HepG2 (cell line): Measurements from ENCODE around the gene ZNF792. TPM values are rescaled to one million over a fixed set of nuclear protein-coding genes. Genes with fewer than 3 reads are reported as not detected.

Experiments used
- EEA1 ChIP-seq: sonication (generic); formaldehyde crosslinking; IDR thresholded peaks from 2 replicates; pipeline ENCODE4 v1.5.1; 2020; ENCODE audit warnings: mild to moderate bottlenecking, missing genetic modification reagents, borderline replicate concordance
- GPN1 ChIP-seq: sonication (generic); formaldehyde crosslinking; IDR thresholded peaks from 2 replicates; pipeline ENCODE4 v1.5.1; 2020; ENCODE audit warnings: missing genetic modification reagents, borderline replicate concordance
- HHEX ChIP-seq: IDR thresholded peaks from 2 replicates; pipeline ENCODE4 v1.6.1; 2016; ENCODE audit warnings: control low read depth
- HNRNPLL ChIP-seq: fragments of 200-400 bp; formaldehyde crosslinking; IDR thresholded peaks from 2 replicates; pipeline ENCODE4 v1.6.1; 2017; ENCODE audit warnings: mild to moderate bottlenecking, low read depth, low read length; ENCODE audit not compliant: poor library complexity, severe bottlenecking
- IKZF4 ChIP-seq: sonication (generic); formaldehyde crosslinking; IDR thresholded peaks from 2 replicates; pipeline ENCODE4 v1.5.1; 2020; ENCODE audit warnings: borderline replicate concordance, mild to moderate bottlenecking, low read depth, missing genetic modification reagents; ENCODE audit errors: not compliant biosample characterization
- JUND ChIP-seq: sonication (generic); formaldehyde crosslinking; IDR thresholded peaks from 2 replicates; pipeline ENCODE4 v1.8.0; 2022; ENCODE audit warnings: mild to moderate bottlenecking, missing genetic modification reagents
- KLF9 ChIP-seq: IDR thresholded peaks from 2 replicates; pipeline ENCODE4 v1.6.1; 2016; ENCODE audit warnings: low read depth
- LCORL ChIP-seq, 2 experiments: fragments of 450-650 bp in 1 of 2; sonication (generic) in 1 of 2; formaldehyde crosslinking in 1 of 2; IDR thresholded peaks; 2 replicates each; pipeline versions ENCODE4 v1.5.0 to v1.6.1; 2017 to 2020; ENCODE audit warnings: antibody characterized with exemption in 1 of 2, missing genetic modification reagents in 1 of 2
- MYC ChIP-seq: sonication (generic); formaldehyde crosslinking; IDR thresholded peaks from 2 replicates; pipeline ENCODE4 v1.9.0; 2021; ENCODE audit warnings: missing genetic modification reagents, borderline replicate concordance
- MZF1 ChIP-seq: sonication (generic); formaldehyde crosslinking; IDR thresholded peaks from 2 replicates; pipeline ENCODE4 v1.8.1; 2023; ENCODE audit warnings: mild to moderate bottlenecking, missing genetic modification reagents, borderline replicate concordance
- REL ChIP-seq: sonication (generic); formaldehyde crosslinking; conservative IDR thresholded peaks from 2 replicates; pipeline ENCODE4 v1.8.0; 2022; ENCODE audit warnings: mild to moderate bottlenecking, missing genetic modification reagents, moderate library complexity
- SALL1 ChIP-seq: sonication (generic); formaldehyde crosslinking; IDR thresholded peaks from 2 replicates; pipeline ENCODE4 v1.8.0; 2022; ENCODE audit warnings: mild to moderate bottlenecking, missing genetic modification reagents
- SAP130 ChIP-seq: IDR thresholded peaks from 2 replicates; pipeline ENCODE4 v1.6.1; 2016; ENCODE audit warnings: low read depth
- SIX4 ChIP-seq: sonication (generic); formaldehyde crosslinking; IDR thresholded peaks from 2 replicates; pipeline ENCODE4 v1.4.0; 2020; ENCODE audit warnings: missing genetic modification reagents
- TCF7L2 ChIP-seq: IDR thresholded peaks from 2 replicates; pipeline ENCODE4 v1.6.1; 2011; ENCODE audit warnings: mild to moderate bottlenecking, low read depth, low read length, moderate library complexity
- TOE1 ChIP-seq: sonication (generic); formaldehyde crosslinking; IDR thresholded peaks from 2 replicates; pipeline ENCODE4 v1.4.0; 2020; ENCODE audit warnings: mild to moderate bottlenecking, missing genetic modification reagents
- ZBTB8A ChIP-seq: sonication (generic); formaldehyde crosslinking; IDR thresholded peaks from 2 replicates; pipeline ENCODE4 v1.4.0; 2020; ENCODE audit warnings: mild to moderate bottlenecking, low read depth, missing genetic modification reagents, borderline replicate concordance
- ZC3H13 ChIP-seq: sonication (generic); formaldehyde crosslinking; IDR thresholded peaks from 2 replicates; pipeline ENCODE4 v1.8.1; 2023; ENCODE audit warnings: mild to moderate bottlenecking, missing genetic modification reagents, moderate library complexity
- ZFP82 ChIP-seq: sonication (generic); formaldehyde crosslinking; IDR thresholded peaks from 2 replicates; pipeline ENCODE4 v1.5.1; 2020; ENCODE audit warnings: mild to moderate bottlenecking, missing genetic modification reagents, borderline replicate concordance
- ZNF605 ChIP-seq: sonication (generic); formaldehyde crosslinking; IDR thresholded peaks from 2 replicates; pipeline ENCODE4 v1.8.0; 2022; ENCODE audit warnings: mild to moderate bottlenecking, missing genetic modification reagents
- polyA plus RNA-seq, 8 experiments: library from polyadenylated mRNA; depleted of rRNA in 3 of 8; stranded (reverse) in 7 of 8; unstranded in 1 of 8; fragments of >200 nt; fragmentation: Illumina TruSeq in 4 of 8; extraction: Trizol in 4 of 8; gene quantifications; 2 replicates each; pipeline versions ENCODE4 v1.2.1 to v1.2.3, GENCODE V29; 2011 to 2016; ENCODE audit warnings: low read depth in 4 of 8, missing spikeins in 1 of 8, mixed read lengths in 1 of 8; ENCODE audit not compliant: insufficient read depth in 1 of 8
- total RNA-seq, 5 experiments: library from RNA; depleted of rRNA; stranded (reverse); fragments of >200 nt; fragmentation: Illumina TruSeq; extraction: Trizol; gene quantifications; 2 replicates each; pipeline ENCODE4 v1.2.3, GENCODE V29; 2016; ENCODE audit warnings: low read depth in 1 of 5
- TF ChIP-seq, protein P1 (sequence below): IDR thresholded peaks from 2 replicates; pipeline ENCODE4 v1.6.1; 2016; ENCODE audit warnings: low read depth, control low read depth
- TF ChIP-seq, protein P2 (sequence below), 2 experiments: sonication (generic) in 1 of 2; formaldehyde crosslinking in 1 of 2; IDR thresholded peaks; 2 replicates each; pipeline versions ENCODE4 v1.4.0 to v1.6.1; 2018 to 2020; ENCODE audit warnings: missing genetic modification reagents in 2 of 2, borderline replicate concordance in 1 of 2, low read depth in 1 of 2, mild to moderate bottlenecking in 1 of 2, missing biosample characterization in 1 of 2
- TF ChIP-seq, protein P3 (sequence below): sonication (generic); formaldehyde crosslinking; IDR thresholded peaks from 2 replicates; pipeline ENCODE4 v1.4.0; 2020; ENCODE audit warnings: missing genetic modification reagents

Gene ZNF792
- total and polyA plus RNA-seq, 2 of the 13 experiments (the other 11 are each of a cell fraction or from before 2014, with no cell fraction given), result 5.5 to 11.5 TPM

DNA sequence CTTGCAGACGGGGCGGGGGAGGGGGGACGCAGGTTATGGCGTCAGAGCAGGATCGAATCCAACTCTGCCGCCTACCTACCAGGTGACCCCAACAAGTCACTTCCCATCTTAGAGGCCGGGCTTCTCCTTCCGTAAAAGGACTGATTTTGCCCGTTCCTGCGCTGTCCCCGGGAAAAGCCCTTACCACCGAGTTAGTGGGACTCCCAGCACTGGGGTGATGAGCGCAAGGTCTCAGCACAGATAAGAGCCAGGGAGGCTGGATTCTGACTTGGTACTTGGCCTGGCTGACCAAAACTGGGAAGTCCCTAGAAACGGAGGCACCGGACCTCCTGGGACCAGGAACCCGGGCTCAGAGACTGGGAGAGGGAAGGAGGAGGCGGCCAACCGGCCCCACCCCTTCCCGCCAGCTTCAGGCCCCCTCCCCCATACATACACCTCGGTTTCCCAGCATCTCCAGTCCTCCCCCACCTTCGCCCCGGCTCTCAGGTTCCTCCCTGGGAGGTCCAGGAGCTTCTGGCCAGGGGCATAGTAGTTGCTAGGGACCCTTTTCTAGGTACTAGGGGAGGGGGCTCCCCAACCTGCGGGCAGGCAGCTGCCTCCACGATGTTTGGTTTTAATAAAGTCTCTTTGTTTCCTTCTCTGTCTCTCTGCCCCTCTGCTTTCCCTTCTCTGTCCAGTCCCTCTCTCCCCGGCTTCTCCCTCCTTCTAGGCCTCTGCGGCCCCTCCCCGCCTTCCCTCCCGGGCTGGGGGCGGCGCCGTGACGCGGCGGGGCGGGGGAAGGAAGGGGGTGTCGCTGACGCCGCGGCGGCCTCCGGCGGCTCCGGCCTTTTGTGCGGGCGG, 35.7 kb upstream of the ZNF792 start, which contains the start of gene GRAMD1A (continued):
- TF ChIP-seq ZBTB8A (CRISPR knock-in tag), result no peak
- TF ChIP-seq, protein P1, sequence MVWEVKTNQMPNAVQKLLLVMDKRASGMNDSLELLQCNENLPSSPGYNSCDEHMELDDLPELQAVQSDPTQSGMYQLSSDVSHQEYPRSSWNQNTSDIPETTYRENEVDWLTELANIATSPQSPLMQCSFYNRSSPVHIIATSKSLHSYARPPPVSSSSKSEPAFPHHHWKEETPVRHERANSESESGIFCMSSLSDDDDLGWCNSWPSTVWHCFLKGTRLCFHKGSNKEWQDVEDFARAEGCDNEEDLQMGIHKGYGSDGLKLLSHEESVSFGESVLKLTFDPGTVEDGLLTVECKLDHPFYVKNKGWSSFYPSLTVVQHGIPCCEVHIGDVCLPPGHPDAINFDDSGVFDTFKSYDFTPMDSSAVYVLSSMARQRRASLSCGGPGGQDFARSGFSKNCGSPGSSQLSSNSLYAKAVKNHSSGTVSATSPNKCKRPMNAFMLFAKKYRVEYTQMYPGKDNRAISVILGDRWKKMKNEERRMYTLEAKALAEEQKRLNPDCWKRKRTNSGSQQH (CRISPR knock-in tag), result no peak
- no peak for TF ChIP-seq MZF1 (CRISPR knock-in tag)
- no peak for TF ChIP-seq ZNF605 (CRISPR knock-in tag)
- no peak for TF ChIP-seq REL (CRISPR knock-in tag)
- TF ChIP-seq TCF7L2, result no peak
- TF ChIP-seq, protein P2, sequence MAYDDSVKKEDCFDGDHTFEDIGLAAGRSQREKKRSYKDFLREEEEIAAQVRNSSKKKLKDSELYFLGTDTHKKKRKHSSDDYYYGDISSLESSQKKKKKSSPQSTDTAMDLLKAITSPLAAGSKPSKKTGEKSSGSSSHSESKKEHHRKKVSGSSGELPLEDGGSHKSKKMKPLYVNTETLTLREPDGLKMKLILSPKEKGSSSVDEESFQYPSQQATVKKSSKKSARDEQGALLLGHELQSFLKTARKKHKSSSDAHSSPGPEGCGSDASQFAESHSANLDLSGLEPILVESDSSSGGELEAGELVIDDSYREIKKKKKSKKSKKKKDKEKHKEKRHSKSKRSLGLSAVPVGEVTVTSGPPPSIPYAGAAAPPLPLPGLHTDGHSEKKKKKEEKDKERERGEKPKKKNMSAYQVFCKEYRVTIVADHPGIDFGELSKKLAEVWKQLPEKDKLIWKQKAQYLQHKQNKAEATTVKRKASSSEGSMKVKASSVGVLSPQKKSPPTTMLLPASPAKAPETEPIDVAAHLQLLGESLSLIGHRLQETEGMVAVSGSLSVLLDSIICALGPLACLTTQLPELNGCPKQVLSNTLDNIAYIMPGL (CRISPR knock-in tag; IDR thresholded peaks at IDR 0.05; ENCODE audit: borderline replicate concordance in 1 of 2, low read depth in 1 of 2), result peak; percentile 35 to 44; a peak in 1 of 4 replicates
- peak; percentile 70 for TF ChIP-seq SAP130 (CRISPR knock-in tag)
- 0 out of 2 replicates have a peak, but pooled peaks have one; percentile 0 for TF ChIP-seq MYC (CRISPR knock-in tag)
- TF ChIP-seq, protein P3, sequence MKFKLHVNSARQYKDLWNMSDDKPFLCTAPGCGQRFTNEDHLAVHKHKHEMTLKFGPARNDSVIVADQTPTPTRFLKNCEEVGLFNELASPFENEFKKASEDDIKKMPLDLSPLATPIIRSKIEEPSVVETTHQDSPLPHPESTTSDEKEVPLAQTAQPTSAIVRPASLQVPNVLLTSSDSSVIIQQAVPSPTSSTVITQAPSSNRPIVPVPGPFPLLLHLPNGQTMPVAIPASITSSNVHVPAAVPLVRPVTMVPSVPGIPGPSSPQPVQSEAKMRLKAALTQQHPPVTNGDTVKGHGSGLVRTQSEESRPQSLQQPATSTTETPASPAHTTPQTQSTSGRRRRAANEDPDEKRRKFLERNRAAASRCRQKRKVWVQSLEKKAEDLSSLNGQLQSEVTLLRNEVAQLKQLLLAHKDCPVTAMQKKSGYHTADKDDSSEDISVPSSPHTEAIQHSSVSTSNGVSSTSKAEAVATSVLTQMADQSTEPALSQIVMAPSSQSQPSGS (CRISPR knock-in tag), result no peak
- no peak for TF ChIP-seq GPN1 (CRISPR knock-in tag)
- no peak for TF ChIP-seq JUND (CRISPR knock-in tag)
- no peak for TF ChIP-seq EEA1 (CRISPR knock-in tag)
- peak; percentile 24 for TF ChIP-seq HNRNPLL
- no peak for TF ChIP-seq HHEX (CRISPR knock-in tag)
- TF ChIP-seq KLF9 (CRISPR knock-in tag), result no peak
- TF ChIP-seq SALL1 (CRISPR knock-in tag), result peak; percentile 48
- no peak for TF ChIP-seq TOE1 (CRISPR knock-in tag)
- TF ChIP-seq ZFP82 (CRISPR knock-in tag), result no peak
- no peak for TF ChIP-seq SIX4
- TF ChIP-seq LCORL (IDR thresholded peaks at IDR 0.05), result no peak
- TF ChIP-seq LCORL (CRISPR knock-in tag; IDR thresholded peaks at IDR 0.05), result peak; percentile 57; the same call in 1 of the 2 replicates
- TF ChIP-seq IKZF4 (CRISPR knock-in tag), result no peak
- no peak; the same call in none of the 2 replicates for TF ChIP-seq ZC3H13 (CRISPR knock-in tag)
